NCI-H446 treated with DMSO at 0.1 percent for 48 hours (cell line): ENCODE measurements around the gene FKBP15.
"Not testable (repeated sequence)": the region's sequence is repeated elsewhere in the genome, so short reads cannot be mapped to it uniquely, and the experiment has no call there.

Source experiments
- DNase-seq: peaks from one replicate; lab custom pipeline; 2025; lab: John Stamatoyannopoulos, UW

Gene FKBP15

GRCh38 chr9:113221003-113221799, at the start of gene FKBP15, which contains the start of gene SLC31A1:
FKBP15 (minus strand) TSS chr9:113221277; CDS start chr9:113221243, 34 bp downstream.
SLC31A1 (plus strand) TSS chr9:113221544; CDS start chr9:113256149, 34,605 bp downstream.
- peak; percentile 88 for DNase-seq

GRCh38 chr9:113269871-113270270, 48.8 kb upstream of the FKBP15 start:
- no peak for DNase-seq

- DNase-seq = no peak
Observed at GRCh38 chr9:113269355-113269754, 48.3 kb upstream of the FKBP15 start.

- DNase-seq = no peak
Observed at GRCh38 chr9:113267911-113268566, 47.0 kb upstream of the FKBP15 start.

- no peak for DNase-seq
Observed at GRCh38 chr9:113266174-113266573, 45.1 kb upstream of the FKBP15 start.

GRCh38 chr9:113261917-113262671, 41.0 kb upstream of the FKBP15 start:
- DNase-seq = no peak

GRCh38 chr9:113258282-113258681, 37.2 kb upstream of the FKBP15 start:
- no peak for DNase-seq

- no peak for DNase-seq
Observed at GRCh38 chr9:113257863-113258262, 36.8 kb upstream of the FKBP15 start.

GRCh38 chr9:113255438-113255837, 34.4 kb upstream of the FKBP15 start:
- no peak for DNase-seq

GRCh38 chr9:113254991-113255390, 33.9 kb upstream of the FKBP15 start:
- no peak for DNase-seq

- DNase-seq = no peak
Observed at GRCh38 chr9:113250807-113251206, 29.7 kb upstream of the FKBP15 start.

GRCh38 chr9:113249661-113250060, 28.6 kb upstream of the FKBP15 start:
- not testable (repeated sequence) for DNase-seq

- DNase-seq = no peak
Observed at GRCh38 chr9:113247640-113248039, 26.6 kb upstream of the FKBP15 start.

- no peak for DNase-seq
Observed at GRCh38 chr9:113246928-113247327, 25.9 kb upstream of the FKBP15 start.

GRCh38 chr9:113245894-113246293, 24.8 kb upstream of the FKBP15 start:
- DNase-seq = no peak

- DNase-seq = no peak
Observed at GRCh38 chr9:113244556-113244955, 23.5 kb upstream of the FKBP15 start.

GRCh38 chr9:113241161-113241560, 20.1 kb upstream of the FKBP15 start:
- DNase-seq = no peak

- DNase-seq = no peak
Observed at GRCh38 chr9:113238859-113239232, 17.8 kb upstream of the FKBP15 start.

GRCh38 chr9:113238202-113238858, 17.3 kb upstream of the FKBP15 start:
- DNase-seq = no peak

GRCh38 chr9:113237026-113237425, 15.9 kb upstream of the FKBP15 start:
- no peak for DNase-seq

GRCh38 chr9:113235701-113236255, 14.7 kb upstream of the FKBP15 start:
- not testable (repeated sequence) for DNase-seq

- DNase-seq = no peak
Observed at GRCh38 chr9:113231701-113232100, 10.6 kb upstream of the FKBP15 start.
